WTC11 (cell line): ENCODE results near the gene YWHAH. TPM values are rescaled to one million over a fixed set of nuclear protein-coding genes. Genes with fewer than 3 reads are reported as not detected.

Experiments
- ATAC-seq: fragments of 200-7000 bp; cut with Tn5 transposase; 2 replicates; pipeline ENCODE4 v1.10.0; 2021; ENCODE audit warnings: mild to moderate bottlenecking, moderate library complexity
- CTCF ChIA-PET: fragments of 300-600 bp; sonication (Branson Sonifier 250); formaldehyde crosslinking; loops from one replicate; lab custom pipeline; 2021; ENCODE audit warnings: antibody characterized with exemption; lab: Charles Lee
- POLR2A ChIA-PET: fragments of 350-600 bp; sonication (Branson Sonifier 250); formaldehyde crosslinking; loops from one replicate; lab custom pipeline; 2021; ENCODE audit warnings: antibody characterized with exemption; lab: Charles Lee
- DNase-seq: peaks from one replicate; pipeline ENCODE4 v3.0.0; 2021; ENCODE audit warnings: low spot score
- H3K27ac Mint-ChIP-seq: 2 replicates; pipeline ENCODE4 v1.8.0; 2021; ENCODE audit warnings: mixed read lengths
- H3K27me3 Mint-ChIP-seq: 2 replicates; pipeline ENCODE4 v1.8.0; 2021; ENCODE audit warnings: low read depth, mild to moderate bottlenecking, moderate library complexity, mixed read lengths
- H3K36me3 Mint-ChIP-seq: 2 replicates; pipeline ENCODE4 v1.8.0; 2021; ENCODE audit warnings: mixed read lengths
- H3K4me1 Mint-ChIP-seq: 2 replicates; pipeline ENCODE4 v1.8.0; 2022; ENCODE audit warnings: mixed read lengths
- H3K4me3 Mint-ChIP-seq: 2 replicates; pipeline ENCODE4 v1.8.0; 2021; ENCODE audit warnings: mild to moderate bottlenecking, moderate library complexity, mixed read lengths
- H3K9me3 Mint-ChIP-seq: 2 replicates; pipeline ENCODE4 v1.8.0; 2021; ENCODE audit warnings: mixed read lengths
- ATF1 ChIP-seq: sonication (generic); formaldehyde crosslinking; IDR thresholded peaks from 2 replicates; pipeline ENCODE4 v1.8.1; 2023; ENCODE audit warnings: mild to moderate bottlenecking, moderate library complexity, missing genetic modification reagents
- CREM ChIP-seq: sonication (generic); formaldehyde crosslinking; IDR thresholded peaks from 2 replicates; pipeline ENCODE4 v1.8.1; 2022; ENCODE audit warnings: mild to moderate bottlenecking, missing genetic modification reagents, moderate library complexity
- ETV6 ChIP-seq: sonication (generic); formaldehyde crosslinking; IDR thresholded peaks from 2 replicates; pipeline ENCODE4 v1.8.1; 2022; ENCODE audit warnings: mild to moderate bottlenecking, missing genetic modification reagents
- GABPB1 ChIP-seq: sonication (generic); formaldehyde crosslinking; IDR thresholded peaks from 2 replicates; pipeline ENCODE4 v1.8.1; 2023; ENCODE audit warnings: mild to moderate bottlenecking, missing genetic modification reagents
- MXD4 ChIP-seq: fragments of 250-450 bp; sonication (Bioruptor Pico); IDR thresholded peaks from 2 replicates; pipeline ENCODE4 v1.8.0; 2021; ENCODE audit warnings: mild to moderate bottlenecking, moderate library complexity, borderline replicate concordance
- SMAD3 ChIP-seq: sonication (generic); formaldehyde crosslinking; IDR thresholded peaks from 2 replicates; pipeline ENCODE4 v1.8.0; 2022; ENCODE audit warnings: missing genetic modification reagents, mild to moderate bottlenecking, borderline replicate concordance
- SOX15 ChIP-seq: fragments of 250-450 bp; sonication (Bioruptor Pico); IDR thresholded peaks from 2 replicates; pipeline ENCODE4 v1.9.0; 2021; ENCODE audit warnings: mild to moderate bottlenecking
- total RNA-seq: library from RNA; stranded (reverse); gene quantifications from 3 replicates; pipeline ENCODE4 v1.2.3, GENCODE V29; 2021
- TF ChIP-seq, protein P1 (sequence below): sonication (generic); formaldehyde crosslinking; IDR thresholded peaks from 2 replicates; pipeline ENCODE4 v1.8.0; 2023; ENCODE audit warnings: missing genetic modification reagents, mild to moderate bottlenecking, borderline replicate concordance
- TF ChIP-seq, protein P2 (sequence below): sonication (generic); formaldehyde crosslinking; IDR thresholded peaks from 2 replicates; pipeline ENCODE4 v1.8.0; 2022; ENCODE audit warnings: missing genetic modification reagents
- TF ChIP-seq, protein P3 (sequence below): fragments of 250-450 bp; sonication (Bioruptor Pico); IDR thresholded peaks from 2 replicates; pipeline ENCODE4 v1.8.0; 2021; ENCODE audit warnings: mild to moderate bottlenecking
- TF ChIP-seq, protein P4 (sequence below): sonication (generic); formaldehyde crosslinking; IDR thresholded peaks from 2 replicates; pipeline ENCODE4 v1.8.1; 2023; ENCODE audit warnings: mild to moderate bottlenecking, missing genetic modification reagents

The YWHAH gene
- total RNA-seq, 1 experiment from 2014 or later: 203 TPM

DNA sequence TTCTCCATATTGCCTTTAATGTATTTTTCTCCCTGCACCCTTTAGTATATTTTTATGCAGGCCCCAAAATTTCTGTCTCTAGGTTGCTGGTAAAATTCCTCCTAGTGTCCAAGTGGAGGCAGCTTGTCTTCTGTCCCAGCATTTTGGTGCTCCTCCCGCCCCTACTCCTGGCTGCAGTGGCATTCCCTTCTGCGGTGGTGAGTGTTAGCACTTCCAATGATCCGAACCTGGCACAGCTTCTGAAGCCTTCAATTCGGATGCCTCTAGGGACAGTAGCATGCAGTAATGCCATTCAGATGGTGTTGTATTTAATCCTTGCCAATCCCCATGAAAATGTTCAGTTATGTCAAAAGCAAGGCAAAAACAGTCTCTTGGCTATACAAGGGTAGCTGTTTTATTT, 5.9 kb downstream of the YWHAH start (continued):
- TF ChIP-seq, protein P1, sequence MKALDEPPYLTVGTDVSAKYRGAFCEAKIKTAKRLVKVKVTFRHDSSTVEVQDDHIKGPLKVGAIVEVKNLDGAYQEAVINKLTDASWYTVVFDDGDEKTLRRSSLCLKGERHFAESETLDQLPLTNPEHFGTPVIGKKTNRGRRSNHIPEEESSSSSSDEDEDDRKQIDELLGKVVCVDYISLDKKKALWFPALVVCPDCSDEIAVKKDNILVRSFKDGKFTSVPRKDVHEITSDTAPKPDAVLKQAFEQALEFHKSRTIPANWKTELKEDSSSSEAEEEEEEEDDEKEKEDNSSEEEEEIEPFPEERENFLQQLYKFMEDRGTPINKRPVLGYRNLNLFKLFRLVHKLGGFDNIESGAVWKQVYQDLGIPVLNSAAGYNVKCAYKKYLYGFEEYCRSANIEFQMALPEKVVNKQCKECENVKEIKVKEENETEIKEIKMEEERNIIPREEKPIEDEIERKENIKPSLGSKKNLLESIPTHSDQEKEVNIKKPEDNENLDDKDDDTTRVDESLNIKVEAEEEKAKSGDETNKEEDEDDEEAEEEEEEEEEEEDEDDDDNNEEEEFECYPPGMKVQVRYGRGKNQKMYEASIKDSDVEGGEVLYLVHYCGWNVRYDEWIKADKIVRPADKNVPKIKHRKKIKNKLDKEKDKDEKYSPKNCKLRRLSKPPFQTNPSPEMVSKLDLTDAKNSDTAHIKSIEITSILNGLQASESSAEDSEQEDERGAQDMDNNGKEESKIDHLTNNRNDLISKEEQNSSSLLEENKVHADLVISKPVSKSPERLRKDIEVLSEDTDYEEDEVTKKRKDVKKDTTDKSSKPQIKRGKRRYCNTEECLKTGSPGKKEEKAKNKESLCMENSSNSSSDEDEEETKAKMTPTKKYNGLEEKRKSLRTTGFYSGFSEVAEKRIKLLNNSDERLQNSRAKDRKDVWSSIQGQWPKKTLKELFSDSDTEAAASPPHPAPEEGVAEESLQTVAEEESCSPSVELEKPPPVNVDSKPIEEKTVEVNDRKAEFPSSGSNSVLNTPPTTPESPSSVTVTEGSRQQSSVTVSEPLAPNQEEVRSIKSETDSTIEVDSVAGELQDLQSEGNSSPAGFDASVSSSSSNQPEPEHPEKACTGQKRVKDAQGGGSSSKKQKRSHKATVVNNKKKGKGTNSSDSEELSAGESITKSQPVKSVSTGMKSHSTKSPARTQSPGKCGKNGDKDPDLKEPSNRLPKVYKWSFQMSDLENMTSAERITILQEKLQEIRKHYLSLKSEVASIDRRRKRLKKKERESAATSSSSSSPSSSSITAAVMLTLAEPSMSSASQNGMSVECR (CRISPR knock-in tag): no peak
- TF ChIP-seq CREM (CRISPR knock-in tag) (no peak), ATF1 (CRISPR knock-in tag) (no peak), SOX15 (no peak), ETV6 (no peak), SMAD3 (CRISPR knock-in tag) (no peak), GABPB1 (CRISPR knock-in tag) (no peak)
- TF ChIP-seq, protein P2, sequence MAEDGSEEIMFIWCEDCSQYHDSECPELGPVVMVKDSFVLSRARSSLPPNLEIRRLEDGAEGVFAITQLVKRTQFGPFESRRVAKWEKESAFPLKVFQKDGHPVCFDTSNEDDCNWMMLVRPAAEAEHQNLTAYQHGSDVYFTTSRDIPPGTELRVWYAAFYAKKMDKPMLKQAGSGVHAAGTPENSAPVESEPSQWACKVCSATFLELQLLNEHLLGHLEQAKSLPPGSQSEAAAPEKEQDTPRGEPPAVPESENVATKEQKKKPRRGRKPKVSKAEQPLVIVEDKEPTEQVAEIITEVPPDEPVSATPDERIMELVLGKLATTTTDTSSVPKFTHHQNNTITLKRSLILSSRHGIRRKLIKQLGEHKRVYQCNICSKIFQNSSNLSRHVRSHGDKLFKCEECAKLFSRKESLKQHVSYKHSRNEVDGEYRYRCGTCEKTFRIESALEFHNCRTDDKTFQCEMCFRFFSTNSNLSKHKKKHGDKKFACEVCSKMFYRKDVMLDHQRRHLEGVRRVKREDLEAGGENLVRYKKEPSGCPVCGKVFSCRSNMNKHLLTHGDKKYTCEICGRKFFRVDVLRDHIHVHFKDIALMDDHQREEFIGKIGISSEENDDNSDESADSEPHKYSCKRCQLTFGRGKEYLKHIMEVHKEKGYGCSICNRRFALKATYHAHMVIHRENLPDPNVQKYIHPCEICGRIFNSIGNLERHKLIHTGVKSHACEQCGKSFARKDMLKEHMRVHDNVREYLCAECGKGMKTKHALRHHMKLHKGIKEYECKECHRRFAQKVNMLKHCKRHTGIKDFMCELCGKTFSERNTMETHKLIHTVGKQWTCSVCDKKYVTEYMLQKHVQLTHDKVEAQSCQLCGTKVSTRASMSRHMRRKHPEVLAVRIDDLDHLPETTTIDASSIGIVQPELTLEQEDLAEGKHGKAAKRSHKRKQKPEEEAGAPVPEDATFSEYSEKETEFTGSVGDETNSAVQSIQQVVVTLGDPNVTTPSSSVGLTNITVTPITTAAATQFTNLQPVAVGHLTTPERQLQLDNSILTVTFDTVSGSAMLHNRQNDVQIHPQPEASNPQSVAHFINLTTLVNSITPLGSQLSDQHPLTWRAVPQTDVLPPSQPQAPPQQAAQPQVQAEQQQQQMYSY: no peak
- TF ChIP-seq, protein P3, sequence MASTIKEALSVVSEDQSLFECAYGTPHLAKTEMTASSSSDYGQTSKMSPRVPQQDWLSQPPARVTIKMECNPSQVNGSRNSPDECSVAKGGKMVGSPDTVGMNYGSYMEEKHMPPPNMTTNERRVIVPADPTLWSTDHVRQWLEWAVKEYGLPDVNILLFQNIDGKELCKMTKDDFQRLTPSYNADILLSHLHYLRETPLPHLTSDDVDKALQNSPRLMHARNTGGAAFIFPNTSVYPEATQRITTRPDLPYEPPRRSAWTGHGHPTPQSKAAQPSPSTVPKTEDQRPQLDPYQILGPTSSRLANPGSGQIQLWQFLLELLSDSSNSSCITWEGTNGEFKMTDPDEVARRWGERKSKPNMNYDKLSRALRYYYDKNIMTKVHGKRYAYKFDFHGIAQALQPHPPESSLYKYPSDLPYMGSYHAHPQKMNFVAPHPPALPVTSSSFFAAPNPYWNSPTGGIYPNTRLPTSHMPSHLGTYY (CRISPR knock-in tag): no peak

DNA sequence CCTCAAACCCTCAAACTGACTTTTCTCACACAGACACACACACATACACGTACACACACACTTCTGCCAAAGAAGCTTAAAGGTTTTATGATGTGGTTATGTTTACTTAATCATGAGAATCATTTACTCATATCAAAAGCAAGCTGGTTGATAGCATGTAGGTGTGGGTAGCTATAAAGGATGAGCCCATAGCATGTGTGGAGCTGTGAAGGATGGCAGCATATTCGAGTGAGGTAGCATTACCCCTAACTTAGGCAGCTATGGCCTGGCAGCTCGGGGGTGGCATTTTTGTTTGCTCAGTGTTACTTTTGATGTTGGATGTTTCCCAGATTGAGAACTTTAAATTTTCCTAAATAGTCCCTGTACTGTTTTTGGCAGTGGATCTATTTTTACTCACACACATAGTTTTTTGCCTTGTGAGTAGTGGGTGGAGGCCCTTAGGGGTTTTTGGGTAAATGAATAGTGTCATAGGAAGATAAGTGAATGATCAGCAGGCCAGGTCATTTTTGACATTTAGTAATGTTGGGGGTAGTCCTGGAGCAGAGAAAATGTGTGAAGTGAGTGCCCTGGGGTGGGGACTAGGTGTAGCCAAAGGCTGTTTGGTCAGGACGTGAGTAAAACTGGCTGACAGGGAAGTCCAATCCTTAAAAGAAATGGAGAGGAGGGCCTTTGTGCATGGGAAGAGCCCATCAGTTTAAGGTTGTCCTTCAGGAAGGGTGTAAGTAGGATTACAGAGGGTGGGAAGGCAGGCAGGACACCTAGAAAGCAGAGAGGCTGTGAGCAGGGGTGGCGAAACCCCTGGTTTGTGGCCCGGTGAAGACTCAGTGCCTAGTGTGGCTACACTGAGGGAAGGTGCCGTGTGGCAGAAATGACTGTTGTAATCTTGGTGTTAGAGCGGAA, 7.1 kb downstream of the YWHAH start:
- peaks cover 41% of the 10 kb centered on the region for H3K36me3 Mint-ChIP-seq
- no peak overlapping the region for H3K4me3 Mint-ChIP-seq
- TF ChIP-seq, protein P4, sequence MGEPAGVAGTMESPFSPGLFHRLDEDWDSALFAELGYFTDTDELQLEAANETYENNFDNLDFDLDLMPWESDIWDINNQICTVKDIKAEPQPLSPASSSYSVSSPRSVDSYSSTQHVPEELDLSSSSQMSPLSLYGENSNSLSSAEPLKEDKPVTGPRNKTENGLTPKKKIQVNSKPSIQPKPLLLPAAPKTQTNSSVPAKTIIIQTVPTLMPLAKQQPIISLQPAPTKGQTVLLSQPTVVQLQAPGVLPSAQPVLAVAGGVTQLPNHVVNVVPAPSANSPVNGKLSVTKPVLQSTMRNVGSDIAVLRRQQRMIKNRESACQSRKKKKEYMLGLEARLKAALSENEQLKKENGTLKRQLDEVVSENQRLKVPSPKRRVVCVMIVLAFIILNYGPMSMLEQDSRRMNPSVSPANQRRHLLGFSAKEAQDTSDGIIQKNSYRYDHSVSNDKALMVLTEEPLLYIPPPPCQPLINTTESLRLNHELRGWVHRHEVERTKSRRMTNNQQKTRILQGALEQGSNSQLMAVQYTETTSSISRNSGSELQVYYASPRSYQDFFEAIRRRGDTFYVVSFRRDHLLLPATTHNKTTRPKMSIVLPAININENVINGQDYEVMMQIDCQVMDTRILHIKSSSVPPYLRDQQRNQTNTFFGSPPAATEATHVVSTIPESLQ: no peak
- TF ChIP-seq MXD4 (CRISPR knock-in tag): no peak
- TF ChIP-seq, protein P3 (CRISPR knock-in tag): no peak
- DNase-seq: no peak
- no peaks in the 10 kb centered on the region for H3K27me3 Mint-ChIP-seq
- peak; percentile 26; the same call in 1 of the 2 replicates for ATAC-seq
- peaks cover 50% of the 10 kb centered on the region for H3K4me1 Mint-ChIP-seq
- ChIA-PET CTCF (interaction anchor here (1.3 to 3.7 kb wide), 3 partner anchors 10 to 116 kb away, joined by 3 to 35 read pairs (median 9); no protein-coding TSS in a partner anchor), POLR2A (interaction anchor here (1.4 kb wide), 1 partner anchor 15 kb away, joined by 3 read pairs; no protein-coding TSS in a partner anchor)
- H3K27ac Mint-ChIP-seq: peak overlapping the region; percentile 19
- no peaks in the 10 kb centered on the region for H3K9me3 Mint-ChIP-seq
